Gastroesophageal sphincter (tissue), 4 donors: Measurements from ENCODE around the gene PAPPA2. TPM values are rescaled to one million over a fixed set of nuclear protein-coding genes. Genes with fewer than 3 reads are reported as not detected.

Experiments used
- ATAC-seq: fragments of 150-250 bp; one replicate; pipeline ENCODE4 v1.9.1; 2016; ENCODE audit warnings: mild to moderate bottlenecking, moderate library complexity
- H3K27ac ChIP-seq, 4 donors: fragments of 200-600 bp; sonication (generic) in 3 of 4; 1 replicate in 3 of 4; 2 replicates in 1 of 4; pipeline ENCODE4 v1.5.1; 2016 to 2019
- H3K27me3 ChIP-seq: fragments of 200-600 bp; sonication (generic); one replicate; pipeline ENCODE4 v1.5.1; 2019
- H3K36me3 ChIP-seq, 2 donors: fragments of 200-600 bp; sonication (generic); one replicate each; pipeline ENCODE4 v1.5.1; 2019; ENCODE audit warnings: control low read depth in 1 of 2
- H3K4me1 ChIP-seq, 3 donors: fragments of 200-600 bp; sonication (generic); 1 replicate in 2 of 3; 2 replicates in 1 of 3; pipeline ENCODE4 v1.5.1; 2016 to 2019; ENCODE audit warnings: control low read depth in 2 of 3
- H3K4me3 ChIP-seq, 2 donors: fragments of 200-600 bp; sonication (generic); one replicate each; pipeline ENCODE4 v1.5.1; 2019; ENCODE audit warnings: mild to moderate bottlenecking in 1 of 2, moderate library complexity in 1 of 2
- H3K9me3 ChIP-seq, 3 donors: fragments of 200-600 bp; sonication (generic); one replicate each; pipeline ENCODE4 v1.5.1; 2017 to 2019; ENCODE audit warnings: control low read depth in 2 of 3
- CTCF ChIP-seq, 4 experiments: fragments of 200-600 bp in 2 of 4; fragments of 450-650 bp in 2 of 4; sonication (generic) in 1 of 4; IDR thresholded peaks; one replicate each; pipeline ENCODE4 v1.5.1; 2017 to 2019; ENCODE audit warnings: antibody characterized with exemption in 4 of 4, mild to moderate bottlenecking in 2 of 4, moderate library complexity in 2 of 4
- EP300 ChIP-seq: sonication (generic); formaldehyde crosslinking; IDR thresholded peaks from one replicate; pipeline ENCODE4 v1.6.1; 2017; ENCODE audit warnings: antibody characterized with exemption, mild to moderate bottlenecking
- POLR2A ChIP-seq, 2 donors: fragments of 450-650 bp; IDR thresholded peaks; one replicate each; pipeline ENCODE4 v1.6.1; 2017; ENCODE audit warnings: antibody characterized with exemption in 2 of 2, mild to moderate bottlenecking in 2 of 2, moderate library complexity in 1 of 2
- POLR2AphosphoS5 ChIP-seq: sonication (generic); formaldehyde crosslinking; IDR thresholded peaks from one replicate; pipeline ENCODE4 v1.6.1; 2017; ENCODE audit warnings: antibody characterized with exemption
- WGBS, 2 donors: methylation state at CpG; one replicate each; pipeline ENCODE4 v1.1.5; 2018; ENCODE audit warnings: low coverage in 1 of 2; 5-methylcytosine and 5-hydroxymethylcytosine counted together
- total RNA-seq, 4 donors: library from RNA; depleted of rRNA; stranded (reverse); fragments of >200 nt; gene quantifications; one replicate each; pipeline ENCODE4 v1.1.0, GENCODE V29; 2016

Gene PAPPA2
- total RNA-seq, 4 donors from 2014 or later, result 0.10 to 0.54 (median 0.14) TPM

GRCh38 chr1:176696689-176697088, 233.7 kb downstream of the PAPPA2 start:
- no peaks in the 10 kb centered on the region for H3K27me3 ChIP-seq
- peaks cover 0 to 31% (median 0%) of the 10 kb centered on the region in 3 donors for H3K4me1 ChIP-seq
- no peak overlapping the region for H3K27ac ChIP-seq
- no peak for ATAC-seq
- TF ChIP-seq POLR2A (IDR thresholded peaks at IDR 0.05) (no peak), POLR2AphosphoS5 (no peak), CTCF (IDR thresholded peaks at IDR 0.05) (no peak), EP300 (no peak)
- 40 to 47% methylated on average over 1 of the region's 1 CpG for WGBS, 2 donors
- H3K36me3 ChIP-seq, result no peaks in the 10 kb centered on the region
- H3K9me3 ChIP-seq, result no peaks in the 10 kb centered on the region
- no peak overlapping the region for H3K4me3 ChIP-seq

- Histone ChIP-seq H3K27ac (no peak overlapping the region), H3K27me3 (peaks cover 3% of the 10 kb centered on the region), H3K4me3 (no peak overlapping the region), H3K9me3 (no peaks in the 10 kb centered on the region), H3K36me3 (no peaks in the 10 kb centered on the region), H3K4me1 (peaks cover 0 to 1% (median 0%) of the 10 kb centered on the region in 3 donors)
- 69 to 85% methylated on average over 2 of the region's 2 CpGs for WGBS, 2 donors
- ATAC-seq, result no peak
- TF ChIP-seq CTCF (IDR thresholded peaks at IDR 0.05), result no peak
- TF ChIP-seq EP300, result no peak
- TF ChIP-seq POLR2AphosphoS5, result no peak
Measured at GRCh38 chr1:176699821-176700220, 236.8 kb downstream of the PAPPA2 start.

DNA sequence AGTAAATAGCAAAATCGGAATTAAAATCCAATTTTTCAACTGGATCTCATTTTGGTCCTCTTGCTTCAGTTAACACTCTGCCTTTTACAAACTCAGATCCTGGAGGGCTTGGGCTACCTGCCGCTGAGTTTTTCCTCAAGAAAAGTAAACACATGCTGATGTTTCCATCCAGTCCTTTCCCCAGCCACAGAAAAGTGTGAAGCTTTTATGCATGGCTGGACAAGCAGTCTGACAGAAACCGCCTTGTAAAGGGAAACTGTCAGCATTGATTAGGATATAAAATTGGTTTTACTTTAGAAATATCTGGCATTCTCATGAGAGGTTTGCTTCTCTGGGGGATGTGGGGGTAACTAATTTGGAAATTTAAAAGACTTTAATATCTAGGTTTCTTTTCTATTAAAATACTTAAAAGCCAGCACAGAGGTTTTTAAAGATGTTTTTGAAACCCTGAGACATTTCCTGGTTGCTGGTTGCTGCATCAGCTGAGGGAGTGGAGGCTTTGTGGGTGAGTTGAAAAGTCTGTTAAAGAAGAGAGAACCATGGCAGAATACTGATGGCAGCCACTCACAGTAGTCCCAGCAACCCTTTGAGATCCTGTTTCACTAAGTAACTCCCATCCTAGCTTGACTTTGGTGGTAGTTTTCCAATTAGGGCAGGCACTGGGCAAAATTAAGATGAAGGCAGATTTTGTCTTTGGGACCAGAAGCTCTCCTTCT, 238.3 kb downstream of the PAPPA2 start:
- H3K36me3 ChIP-seq, result no peaks in the 10 kb centered on the region
- H3K27me3 ChIP-seq, result peaks cover 3% of the 10 kb centered on the region
- WGBS, 2 donors, result 74 to 87% methylated on average over 2 to 3 of the region's 3 CpGs
- no peak overlapping the region for H3K27ac ChIP-seq
- no peak overlapping the region for H3K4me3 ChIP-seq
- H3K9me3 ChIP-seq, result no peaks in the 10 kb centered on the region
- no peak for ATAC-seq
- TF ChIP-seq CTCF (IDR thresholded peaks at IDR 0.05) (no peak), POLR2AphosphoS5 (no peak), POLR2A (IDR thresholded peaks at IDR 0.05) (no peak), EP300 (no peak)
- H3K4me1 ChIP-seq, result no peaks in the 10 kb centered on the region

DNA sequence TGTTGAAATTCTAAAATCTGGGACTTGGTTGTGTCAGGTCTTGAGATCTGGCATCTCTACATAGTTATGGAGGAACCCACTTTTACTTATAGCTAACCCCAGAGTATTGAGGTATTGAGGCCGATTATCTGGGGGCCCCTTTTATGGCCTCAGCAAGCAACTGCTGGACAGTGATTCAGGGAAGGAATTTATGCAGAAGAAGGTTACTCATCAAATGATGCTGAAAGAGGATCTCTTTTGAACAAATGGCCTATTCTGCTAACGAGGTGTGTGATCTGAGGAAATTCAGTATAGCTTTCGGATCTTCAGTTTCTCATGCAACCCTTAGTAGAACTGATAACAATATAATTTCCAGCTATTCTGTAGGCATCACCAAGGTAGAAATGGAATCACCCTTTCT, 239.9 kb downstream of the PAPPA2 start:
- ATAC-seq, result no peak
- no peak for TF ChIP-seq CTCF (IDR thresholded peaks at IDR 0.05)
- no peak for TF ChIP-seq EP300
- TF ChIP-seq POLR2AphosphoS5, result no peak
- no peak for TF ChIP-seq POLR2A (IDR thresholded peaks at IDR 0.05)
- Histone ChIP-seq H3K4me3 (no peak overlapping the region), H3K4me1 (no peaks in the 10 kb centered on the region), H3K36me3 (no peaks in the 10 kb centered on the region), H3K27me3 (peaks cover 3% of the 10 kb centered on the region), H3K9me3 (no peaks in the 10 kb centered on the region), H3K27ac (no peak overlapping the region)
- 79 to 96% methylated on average over 2 to 3 of the region's 3 CpGs for WGBS, 2 donors

- 56 to 83% methylated on average over 1 of the region's 1 CpG for WGBS, 2 donors
- Histone ChIP-seq H3K4me1 (no peaks in the 10 kb centered on the region), H3K4me3 (no peak overlapping the region), H3K27me3 (peaks cover 3% of the 10 kb centered on the region), H3K9me3 (no peaks in the 10 kb centered on the region), H3K27ac (no peak overlapping the region), H3K36me3 (no peaks in the 10 kb centered on the region)
- no peak for ATAC-seq
- TF ChIP-seq POLR2A (IDR thresholded peaks at IDR 0.05) (no peak), POLR2AphosphoS5 (no peak), EP300 (no peak), CTCF (IDR thresholded peaks at IDR 0.05) (no peak)
Measured at GRCh38 chr1:176705585-176705984, 242.6 kb downstream of the PAPPA2 start.
